ENCODE data around the gene NPAS3. TPM values are rescaled to one million over a fixed set of nuclear protein-coding genes. Genes with fewer than 3 reads are reported as not detected.

The NPAS3 gene
- total RNA-seq, 2 experiments from 2014 or later, result not detected

- Histone ChIP-seq H2AFZ (ENCODE audit: low read length) (no peak overlapping the region), H3K4me3 (ENCODE audit: low read depth, low read length, poor library complexity, severe bottlenecking) (no peak overlapping the region), H4K20me1 (ENCODE audit: insufficient read depth, low read length) (no peaks in the 10 kb centered on the region), H3K36me3 (ENCODE audit: insufficient read depth, low read length) (no peaks in the 10 kb centered on the region), H3K4me1 (ENCODE audit: insufficient read depth, low read length, poor library complexity, severe bottlenecking) (no peaks in the 10 kb centered on the region), H3K27ac (ENCODE audit: low read depth, low read length, poor library complexity, severe bottlenecking) (no peak overlapping the region), H3K79me2 (ENCODE audit: insufficient read depth, low read depth, low read length) (no peaks in the 10 kb centered on the region), H3K9me2 (ENCODE audit: insufficient read depth, low read length) (no peaks in the 10 kb centered on the region), H3K4me2 (ENCODE audit: low read length) (no peak overlapping the region), H3K9me3 (ENCODE audit: low read length) (no peaks in the 10 kb centered on the region)
- ChIA-PET POLR2A (interaction anchor here (0.6 kb wide), 1 partner anchor 252 kb away, joined by 3 read pairs; no protein-coding TSS in a partner anchor), CTCF (ENCODE audit: unreplicated experiment) (no interaction called here)
- no TSS peak for BruUV-seq (replicated peaks)
- no peak for DNase-seq (ENCODE audit: low spot score)
- intact Hi-C loops (cut with micrococcal nuclease; ENCODE audit: unreplicated experiment), result no loop called here
- TF ChIP-seq CTCF (conservative IDR thresholded peaks at IDR 0.05; ENCODE audit: low read length) (no peak), EZH2phosphoT487 (IDR thresholded peaks at IDR 0.05; ENCODE audit: borderline replicate concordance, low read depth, low read length) (no peak)
Observed at GRCh38 chr14:33332497-33332896, 393.8 kb downstream of the NPAS3 start.

GRCh38 chr14:33335366-33335765, 396.7 kb downstream of the NPAS3 start:
- no TSS peak for BruUV-seq (replicated peaks)
- Histone ChIP-seq H3K9me3 (ENCODE audit: low read length) (no peaks in the 10 kb centered on the region), H3K4me2 (ENCODE audit: low read length) (no peak overlapping the region), H2AFZ (ENCODE audit: low read length) (no peak overlapping the region), H3K27ac (ENCODE audit: low read depth, low read length, poor library complexity, severe bottlenecking) (no peak overlapping the region), H3K4me1 (ENCODE audit: insufficient read depth, low read length, poor library complexity, severe bottlenecking) (no peaks in the 10 kb centered on the region), H4K20me1 (ENCODE audit: insufficient read depth, low read length) (no peaks in the 10 kb centered on the region), H3K36me3 (ENCODE audit: insufficient read depth, low read length) (no peaks in the 10 kb centered on the region), H3K79me2 (ENCODE audit: insufficient read depth, low read depth, low read length) (no peaks in the 10 kb centered on the region), H3K4me3 (ENCODE audit: low read depth, low read length, poor library complexity, severe bottlenecking) (no peak overlapping the region), H3K9me2 (ENCODE audit: insufficient read depth, low read length) (no peaks in the 10 kb centered on the region)
- DNase-seq (ENCODE audit: low spot score), result no peak
- ChIA-PET POLR2A (no interaction called here), CTCF (ENCODE audit: unreplicated experiment) (no interaction called here)
- intact Hi-C loops (cut with micrococcal nuclease; ENCODE audit: unreplicated experiment), result no loop called here
- no peak for TF ChIP-seq CTCF (conservative IDR thresholded peaks at IDR 0.05; ENCODE audit: low read length)
- TF ChIP-seq EZH2phosphoT487 (IDR thresholded peaks at IDR 0.05; ENCODE audit: borderline replicate concordance, low read depth, low read length), result no peak

GRCh38 chr14:33342299-33342974, 403.8 kb downstream of the NPAS3 start:
- intact Hi-C loops (cut with micrococcal nuclease; ENCODE audit: unreplicated experiment), result no loop called here
- ChIA-PET CTCF (ENCODE audit: unreplicated experiment) (no interaction called here), POLR2A (interaction anchor here (0.8 kb wide), 1 partner anchor 442 kb away, joined by 3 read pairs; no protein-coding TSS in a partner anchor)
- H3K4me3 ChIP-seq (ENCODE audit: low read depth, low read length, poor library complexity, severe bottlenecking), result no peak overlapping the region
- no peaks in the 10 kb centered on the region for H3K4me1 ChIP-seq (ENCODE audit: insufficient read depth, low read length, poor library complexity, severe bottlenecking)
- H3K36me3 ChIP-seq (ENCODE audit: insufficient read depth, low read length), result no peaks in the 10 kb centered on the region
- H3K79me2 ChIP-seq (ENCODE audit: insufficient read depth, low read depth, low read length), result no peaks in the 10 kb centered on the region
- BruUV-seq (replicated peaks), result no TSS peak
- peak; percentile 41; the same call in 1 of the 2 replicates for TF ChIP-seq CTCF (conservative IDR thresholded peaks at IDR 0.05; ENCODE audit: low read length)
- no peak for TF ChIP-seq EZH2phosphoT487 (IDR thresholded peaks at IDR 0.05; ENCODE audit: borderline replicate concordance, low read depth, low read length)
- no peaks in the 10 kb centered on the region for H3K9me3 ChIP-seq (ENCODE audit: low read length)
- H3K27ac ChIP-seq (ENCODE audit: low read depth, low read length, poor library complexity, severe bottlenecking), result no peak overlapping the region
- H2AFZ ChIP-seq (ENCODE audit: low read length), result no peak overlapping the region
- no peak overlapping the region for H3K4me2 ChIP-seq (ENCODE audit: low read length)
- H3K9me2 ChIP-seq (ENCODE audit: insufficient read depth, low read length), result no peaks in the 10 kb centered on the region
- no peak for DNase-seq (ENCODE audit: low spot score)
- H4K20me1 ChIP-seq (ENCODE audit: insufficient read depth, low read length), result no peaks in the 10 kb centered on the region
